Measurements from ENCODE around the gene PIP4K2A. TPM values are rescaled to one million over a fixed set of nuclear protein-coding genes. Genes with fewer than 3 reads are reported as not detected.

The PIP4K2A gene
- total RNA-seq, 4 donors from 2014 or later = 2.6 to 14.9 (median 12.4) TPM

DNA sequence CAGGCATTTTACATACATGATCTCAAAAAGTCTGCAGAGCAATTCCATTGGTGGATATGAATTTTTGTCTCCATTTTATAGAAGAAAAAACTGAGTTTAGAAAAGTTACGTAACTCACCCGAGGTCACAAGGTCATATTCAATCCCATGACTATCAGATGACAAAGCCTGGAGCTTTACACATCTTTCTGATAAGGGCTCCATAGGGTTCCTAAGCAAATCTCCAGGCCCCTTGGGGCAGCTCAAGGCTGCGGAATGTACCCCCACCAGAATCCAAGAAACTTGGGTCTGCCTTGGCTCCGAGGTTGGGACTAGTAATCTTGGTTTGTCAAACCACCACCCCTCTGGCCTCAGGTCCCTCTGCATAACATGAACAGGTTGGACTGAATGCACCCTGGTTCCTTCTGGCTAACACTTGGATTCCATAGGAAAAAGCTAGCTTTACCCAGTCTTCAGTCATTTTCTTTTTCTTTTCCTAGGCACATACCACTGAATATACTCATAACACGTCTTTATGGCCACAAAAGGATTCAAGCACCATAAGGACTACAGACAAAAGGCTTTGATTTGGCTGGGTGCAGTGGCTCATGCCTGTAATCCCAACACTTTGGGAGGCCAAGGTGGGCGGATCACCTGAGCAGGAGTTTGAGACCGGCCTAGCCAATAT, 55.5 kb downstream of the PIP4K2A start:
- intact Hi-C loops (cut with DNase I; ENCODE audit: low total_unique reads) = no loop called here
- Histone ChIP-seq H3K27me3 (no peaks in the 10 kb centered on the region), H3K4me3 (no peak overlapping the region), H3K27ac (no peak overlapping the region), H3K9me3 (no peaks in the 10 kb centered on the region), H3K36me3 (no peaks in the 10 kb centered on the region), H3K4me1 (peaks cover 0 to 42% (median 8%) of the 10 kb centered on the region in 4 donors)
- TF ChIP-seq POLR2AphosphoS5 (IDR thresholded peaks at IDR 0.05) (no peak), EP300 (IDR thresholded peaks at IDR 0.05; ENCODE audit: low read depth) (no peak), POLR2A (IDR thresholded peaks at IDR 0.05) (no peak)
- TF ChIP-seq, protein P1, sequence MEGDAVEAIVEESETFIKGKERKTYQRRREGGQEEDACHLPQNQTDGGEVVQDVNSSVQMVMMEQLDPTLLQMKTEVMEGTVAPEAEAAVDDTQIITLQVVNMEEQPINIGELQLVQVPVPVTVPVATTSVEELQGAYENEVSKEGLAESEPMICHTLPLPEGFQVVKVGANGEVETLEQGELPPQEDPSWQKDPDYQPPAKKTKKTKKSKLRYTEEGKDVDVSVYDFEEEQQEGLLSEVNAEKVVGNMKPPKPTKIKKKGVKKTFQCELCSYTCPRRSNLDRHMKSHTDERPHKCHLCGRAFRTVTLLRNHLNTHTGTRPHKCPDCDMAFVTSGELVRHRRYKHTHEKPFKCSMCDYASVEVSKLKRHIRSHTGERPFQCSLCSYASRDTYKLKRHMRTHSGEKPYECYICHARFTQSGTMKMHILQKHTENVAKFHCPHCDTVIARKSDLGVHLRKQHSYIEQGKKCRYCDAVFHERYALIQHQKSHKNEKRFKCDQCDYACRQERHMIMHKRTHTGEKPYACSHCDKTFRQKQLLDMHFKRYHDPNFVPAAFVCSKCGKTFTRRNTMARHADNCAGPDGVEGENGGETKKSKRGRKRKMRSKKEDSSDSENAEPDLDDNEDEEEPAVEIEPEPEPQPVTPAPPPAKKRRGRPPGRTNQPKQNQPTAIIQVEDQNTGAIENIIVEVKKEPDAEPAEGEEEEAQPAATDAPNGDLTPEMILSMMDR (IDR thresholded peaks at IDR 0.05) = no peak
- in situ Hi-C loops (cut with MboI; ENCODE audit: low pct_ligation_motif_present in 1 of 4, low pct_unique_long_range_greater_than_20kb in 1 of 4, low sequenced_read_pairs in 3 of 4) = no loop called here
- DNase-seq = no peak
- WGBS, 2 donors (ENCODE audit: low coverage in 1 of 2) = 95 to 100% methylated on average over 2 to 7 of the region's 7 CpGs

DNA sequence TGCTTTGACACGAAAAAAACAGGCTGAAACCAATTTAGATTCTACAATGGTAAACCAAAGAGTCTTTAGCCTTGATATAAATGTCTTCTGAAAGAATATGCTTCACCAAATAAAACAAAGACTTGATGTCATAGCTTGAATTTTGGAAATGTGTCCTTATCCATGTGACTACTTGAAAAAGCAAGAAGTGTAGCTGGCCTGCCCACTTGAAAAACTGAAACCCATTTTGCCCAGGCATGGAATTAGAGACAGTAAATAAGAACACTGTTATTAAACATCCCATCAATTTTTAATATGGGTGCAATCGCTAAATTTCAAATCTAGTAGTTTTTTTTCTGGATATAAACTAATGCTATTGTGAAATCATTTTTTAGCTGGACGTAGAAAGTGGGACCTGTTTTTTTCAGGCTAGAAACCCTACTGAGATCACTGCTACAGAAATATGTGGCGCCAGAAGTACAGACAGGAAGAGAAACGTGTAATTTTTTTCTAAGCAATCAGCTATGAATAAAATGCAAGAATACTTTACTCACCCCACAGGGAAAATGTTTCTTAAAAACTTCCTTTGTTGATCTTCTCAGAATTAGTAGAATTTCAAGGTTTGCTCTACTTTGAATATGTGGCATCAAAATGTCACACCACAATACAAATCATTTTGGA, 56.7 kb downstream of the PIP4K2A start:
- DNase-seq = no peak
- Histone ChIP-seq H3K27ac (no peak overlapping the region), H3K4me3 (no peak overlapping the region), H3K9me3 (no peaks in the 10 kb centered on the region), H3K36me3 (no peaks in the 10 kb centered on the region), H3K27me3 (no peaks in the 10 kb centered on the region), H3K4me1 (peaks cover 0 to 41% (median 8%) of the 10 kb centered on the region in 4 donors)
- intact Hi-C loops (cut with DNase I; ENCODE audit: low total_unique reads) (no loop called here), in situ Hi-C loops (cut with MboI; ENCODE audit: low pct_ligation_motif_present in 1 of 4, low pct_unique_long_range_greater_than_20kb in 1 of 4, low sequenced_read_pairs in 3 of 4) (no loop called here)
- TF ChIP-seq, protein P1 (IDR thresholded peaks at IDR 0.05) = no peak
- no peak for TF ChIP-seq POLR2AphosphoS5 (IDR thresholded peaks at IDR 0.05)
- no peak for TF ChIP-seq EP300 (IDR thresholded peaks at IDR 0.05; ENCODE audit: low read depth)
- TF ChIP-seq POLR2A (IDR thresholded peaks at IDR 0.05) = no peak
- 66 to 82% methylated on average over 5 of the region's 5 CpGs for WGBS, 2 donors (ENCODE audit: low coverage in 1 of 2)

DNA sequence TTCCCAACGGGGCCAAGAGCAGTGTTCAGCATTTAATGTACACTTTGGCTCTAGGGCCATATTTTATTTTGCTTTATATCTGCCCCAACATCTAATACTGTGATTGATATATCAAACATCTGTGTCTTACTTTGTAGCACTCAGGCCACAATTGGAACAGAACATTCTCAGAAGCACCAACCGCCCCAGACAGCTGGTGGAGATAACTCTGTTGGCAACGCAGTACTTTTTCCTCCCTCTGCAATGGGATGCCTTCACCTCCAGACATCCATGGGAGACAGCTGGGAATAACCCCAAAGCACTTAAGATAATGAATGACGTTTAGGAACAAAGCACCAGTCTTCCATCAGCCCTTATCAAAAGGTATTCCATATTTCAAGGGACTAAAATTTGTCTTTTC, 57.4 kb downstream of the PIP4K2A start:
- no peak for DNase-seq
- Histone ChIP-seq H3K4me1 (peaks cover 0 to 41% (median 8%) of the 10 kb centered on the region in 4 donors), H3K27me3 (no peaks in the 10 kb centered on the region), H3K4me3 (no peak overlapping the region), H3K36me3 (no peaks in the 10 kb centered on the region), H3K9me3 (no peaks in the 10 kb centered on the region), H3K27ac (no peak overlapping the region)
- intact Hi-C loops (cut with DNase I; ENCODE audit: low total_unique reads) (no loop called here), in situ Hi-C loops (cut with MboI; ENCODE audit: low pct_ligation_motif_present in 1 of 4, low pct_unique_long_range_greater_than_20kb in 1 of 4, low sequenced_read_pairs in 3 of 4) (no loop called here)
- WGBS, 2 donors (ENCODE audit: low coverage in 1 of 2) = 30 to 76% methylated on average over 2 to 4 of the region's 4 CpGs
- TF ChIP-seq, protein P1 (IDR thresholded peaks at IDR 0.05) = no peak
- TF ChIP-seq POLR2AphosphoS5 (IDR thresholded peaks at IDR 0.05) (no peak), EP300 (IDR thresholded peaks at IDR 0.05; ENCODE audit: low read depth) (no peak), POLR2A (IDR thresholded peaks at IDR 0.05) (no peak)

DNA sequence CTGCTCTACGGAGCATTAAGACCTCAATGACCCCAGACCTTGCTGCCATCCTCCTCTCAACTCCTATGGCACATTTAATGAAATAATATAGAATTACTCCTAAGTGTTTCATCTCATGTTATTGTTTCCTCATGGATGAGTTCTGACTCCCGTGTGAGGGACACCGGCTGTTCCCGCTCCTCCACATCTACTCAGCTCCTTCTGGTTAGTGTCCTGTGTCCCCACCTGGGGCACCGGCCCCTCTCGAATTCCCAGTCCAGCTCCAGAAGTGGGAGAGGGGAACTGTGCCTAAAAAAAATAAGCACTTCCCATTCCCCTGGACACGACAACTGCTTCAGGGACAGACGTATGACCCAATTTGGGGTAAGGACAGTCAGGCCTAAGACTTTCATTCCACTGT, 58.3 kb downstream of the PIP4K2A start:
- Histone ChIP-seq H3K9me3 (no peaks in the 10 kb centered on the region), H3K4me1 (peaks cover 0 to 41% (median 8%) of the 10 kb centered on the region in 4 donors), H3K27me3 (no peaks in the 10 kb centered on the region), H3K4me3 (no peak overlapping the region), H3K36me3 (no peaks in the 10 kb centered on the region), H3K27ac (peak overlapping the region in 3 of 4 donors; percentile 3 to 39 (median 4))
- in situ Hi-C loops (cut with MboI; ENCODE audit: low pct_ligation_motif_present in 1 of 4, low pct_unique_long_range_greater_than_20kb in 1 of 4, low sequenced_read_pairs in 3 of 4) = no loop called here
- no peak for DNase-seq
- intact Hi-C loops (cut with DNase I; ENCODE audit: low total_unique reads) = no loop called here
- 95 to 100% methylated on average over 4 to 8 of the region's 8 CpGs for WGBS, 2 donors (ENCODE audit: low coverage in 1 of 2)
- TF ChIP-seq POLR2AphosphoS5 (IDR thresholded peaks at IDR 0.05) (no peak), POLR2A (IDR thresholded peaks at IDR 0.05) (no peak), EP300 (IDR thresholded peaks at IDR 0.05; ENCODE audit: low read depth) (no peak)
- TF ChIP-seq, protein P1 (IDR thresholded peaks at IDR 0.05) = no peak
